ENCODE results near the gene TRPM8. TPM values are rescaled to one million over a fixed set of nuclear protein-coding genes. Genes with fewer than 3 reads are reported as not detected.

TRPM8 gene
- total RNA-seq, 2 donors from 2014 or later: not detected

GRCh38 chr2:234044157-234044556 is 127.0 kb downstream of the TRPM8 start:
- DNase-seq (ENCODE audit: low spot score): no peak
- Histone ChIP-seq H3K27ac (no peak overlapping the region), H3K27me3 (replicated peaks; ENCODE audit: insufficient read depth) (no peaks in the 10 kb centered on the region), H3K4me3 (no peak overlapping the region), H3K9me3 (no peaks in the 10 kb centered on the region), H3K36me3 (no peaks in the 10 kb centered on the region), H3K4me1 (ENCODE audit: control insufficient read depth in 1 of 2, low read depth in 2 of 2) (no peaks in the 10 kb centered on the region)
- ATAC-seq (ENCODE audit: insufficient number of reproducible peaks, low FRiP score, low read depth): no peak
- TF ChIP-seq CTCF (IDR thresholded peaks at IDR 0.05): no peak

- ATAC-seq (ENCODE audit: insufficient number of reproducible peaks, low FRiP score, low read depth): no peak
- DNase-seq (ENCODE audit: low spot score): no peak
- no peaks in the 10 kb centered on the region for H3K4me1 ChIP-seq (ENCODE audit: control insufficient read depth in 1 of 2, low read depth in 2 of 2)
- no peak overlapping the region for H3K27ac ChIP-seq
- no peak overlapping the region for H3K4me3 ChIP-seq
- TF ChIP-seq CTCF (IDR thresholded peaks at IDR 0.05): no peak
- no peaks in the 10 kb centered on the region for H3K9me3 ChIP-seq
- H3K36me3 ChIP-seq: no peaks in the 10 kb centered on the region
- no peaks in the 10 kb centered on the region for H3K27me3 ChIP-seq (replicated peaks; ENCODE audit: insufficient read depth)
Measured at GRCh38 chr2:234046521-234046920, 129.3 kb downstream of the TRPM8 start.

- TF ChIP-seq CTCF (IDR thresholded peaks at IDR 0.05): no peak
- Histone ChIP-seq H3K4me1 (ENCODE audit: control insufficient read depth in 1 of 2, low read depth in 2 of 2) (no peaks in the 10 kb centered on the region), H3K9me3 (no peaks in the 10 kb centered on the region), H3K4me3 (no peak overlapping the region), H3K36me3 (no peaks in the 10 kb centered on the region), H3K27ac (no peak overlapping the region), H3K27me3 (replicated peaks; ENCODE audit: insufficient read depth) (no peaks in the 10 kb centered on the region)
- no peak for DNase-seq (ENCODE audit: low spot score)
- no peak for ATAC-seq (ENCODE audit: insufficient number of reproducible peaks, low FRiP score, low read depth)
Measured at GRCh38 chr2:234047361-234047760, 130.2 kb downstream of the TRPM8 start.

GRCh38 chr2:234048049-234048448 is 130.9 kb downstream of the TRPM8 start:
- no peaks in the 10 kb centered on the region for H3K4me1 ChIP-seq (ENCODE audit: control insufficient read depth in 1 of 2, low read depth in 2 of 2)
- H3K27ac ChIP-seq: no peak overlapping the region
- TF ChIP-seq CTCF (IDR thresholded peaks at IDR 0.05): no peak
- no peaks in the 10 kb centered on the region for H3K9me3 ChIP-seq
- no peaks in the 10 kb centered on the region for H3K36me3 ChIP-seq
- DNase-seq (ENCODE audit: low spot score) (no peak), ATAC-seq (ENCODE audit: insufficient number of reproducible peaks, low FRiP score, low read depth) (no peak)
- H3K27me3 ChIP-seq (replicated peaks; ENCODE audit: insufficient read depth): no peaks in the 10 kb centered on the region
- no peak overlapping the region for H3K4me3 ChIP-seq

GRCh38 chr2:234050455-234051135 is 133.4 kb downstream of the TRPM8 start, which contains the start of gene SPP2:
TSS of gene SPP2 (plus strand) at chr2:234050702. CDS start at chr2:234050787, 85 bp downstream.
- no peaks in the 10 kb centered on the region for H3K36me3 ChIP-seq
- ATAC-seq (ENCODE audit: insufficient number of reproducible peaks, low FRiP score, low read depth) (no peak), DNase-seq (ENCODE audit: low spot score) (no peak)
- no peak within 1 kb of the TSS for H3K27ac ChIP-seq
- H3K27me3 ChIP-seq (replicated peaks; ENCODE audit: insufficient read depth): no peaks in the 10 kb centered on the region
- no peak for TF ChIP-seq CTCF (IDR thresholded peaks at IDR 0.05)
- H3K4me1 ChIP-seq (ENCODE audit: control insufficient read depth in 1 of 2, low read depth in 2 of 2): no peaks in the 10 kb centered on the region
- H3K4me3 ChIP-seq: no peak within 1 kb of the TSS
- H3K9me3 ChIP-seq: no peaks in the 10 kb centered on the region

Measured in thoracic aorta (tissue), 2 donors.